GM18508 (cell line): ENCODE results near the gene KDM2A.

Source experiments
- ATAC-seq: cut with Tn5 transposase; IDR thresholded peaks from one replicate; pipeline ENCODE4 v1.9.1; 2021; ENCODE audit warnings: moderate number of reproducible peaks; ENCODE audit not compliant: insufficient read depth, unreplicated experiment

KDM2A gene

GRCh38 chr11:67118801-67119584, at the start of gene KDM2A:
Gene KDM2A, plus strand, starts transcription at chr11:67119263. Its CDS starts 2,054 bp downstream, at chr11:67121317.
- ATAC-seq, result no peak

DNA sequence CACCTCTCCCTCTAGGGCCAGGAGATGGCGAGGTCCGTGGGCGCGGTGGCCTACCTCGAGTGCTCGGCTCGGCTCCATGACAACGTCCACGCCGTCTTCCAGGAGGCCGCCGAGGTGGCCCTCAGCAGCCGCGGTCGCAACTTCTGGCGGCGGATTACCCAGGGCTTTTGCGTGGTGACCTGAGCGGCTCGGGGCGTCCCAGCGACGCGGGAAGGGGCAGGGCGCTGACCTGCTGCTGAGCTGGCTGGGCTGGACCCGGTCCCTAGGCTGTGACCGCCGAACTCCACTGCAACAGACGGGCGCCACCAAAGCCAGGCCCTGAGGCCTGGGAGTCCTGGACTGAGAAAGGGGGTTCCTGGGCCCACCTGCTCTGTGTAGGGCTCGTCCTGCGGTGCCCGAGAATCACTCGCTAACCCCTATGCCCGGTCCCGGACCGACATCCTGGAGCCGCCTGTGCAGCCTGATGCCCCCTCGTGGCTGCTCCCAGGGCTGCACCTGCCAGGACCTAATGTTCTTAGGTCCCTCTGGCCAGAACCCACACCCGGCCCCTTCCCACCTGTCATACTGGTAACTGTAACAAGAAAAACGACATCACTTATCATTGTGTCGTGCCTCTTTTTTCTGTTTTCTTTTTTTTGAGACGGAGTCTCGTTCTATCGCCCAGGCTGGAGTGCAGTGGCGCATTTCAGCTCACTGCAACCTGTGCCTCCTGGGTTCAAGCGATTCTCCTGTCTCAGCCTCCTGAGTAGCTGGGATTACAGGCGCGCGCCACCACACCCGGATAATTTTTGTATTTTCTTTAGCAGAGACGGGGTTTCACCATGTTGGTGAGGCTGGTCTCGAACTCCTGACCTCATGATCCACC, 47.4 kb upstream of the KDM2A start:
- no peak for ATAC-seq

DNA sequence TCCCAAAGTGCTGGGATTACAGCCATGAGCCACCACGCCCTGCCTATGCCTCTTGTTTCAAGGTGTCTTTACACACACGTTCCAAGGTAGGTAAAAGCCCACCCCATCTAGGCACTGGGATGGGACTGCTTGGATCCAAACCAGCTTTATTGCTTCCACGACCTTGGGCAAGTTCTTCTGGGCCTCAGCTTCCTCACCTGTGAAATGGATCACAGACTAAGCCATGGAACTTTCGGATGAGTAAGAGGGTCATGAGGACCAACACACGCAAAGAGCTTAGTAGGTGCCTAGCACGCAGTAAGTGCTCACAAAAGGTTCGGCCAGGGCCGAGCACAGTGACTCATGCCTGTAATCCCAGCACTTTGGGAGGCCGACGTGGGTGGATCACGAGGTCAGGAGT, 46.8 kb upstream of the KDM2A start:
- ATAC-seq, result no peak

- no peak for ATAC-seq
Observed at GRCh38 chr11:67073908-67074307, 45.2 kb upstream of the KDM2A start.

- ATAC-seq, result no peak
Observed at GRCh38 chr11:67076202-67076601, 42.9 kb upstream of the KDM2A start.

GRCh38 chr11:67079065-67079705, 39.9 kb upstream of the KDM2A start:
- ATAC-seq, result no peak

- ATAC-seq, result no peak
Observed at GRCh38 chr11:67082071-67082791, 36.8 kb upstream of the KDM2A start.

DNA sequence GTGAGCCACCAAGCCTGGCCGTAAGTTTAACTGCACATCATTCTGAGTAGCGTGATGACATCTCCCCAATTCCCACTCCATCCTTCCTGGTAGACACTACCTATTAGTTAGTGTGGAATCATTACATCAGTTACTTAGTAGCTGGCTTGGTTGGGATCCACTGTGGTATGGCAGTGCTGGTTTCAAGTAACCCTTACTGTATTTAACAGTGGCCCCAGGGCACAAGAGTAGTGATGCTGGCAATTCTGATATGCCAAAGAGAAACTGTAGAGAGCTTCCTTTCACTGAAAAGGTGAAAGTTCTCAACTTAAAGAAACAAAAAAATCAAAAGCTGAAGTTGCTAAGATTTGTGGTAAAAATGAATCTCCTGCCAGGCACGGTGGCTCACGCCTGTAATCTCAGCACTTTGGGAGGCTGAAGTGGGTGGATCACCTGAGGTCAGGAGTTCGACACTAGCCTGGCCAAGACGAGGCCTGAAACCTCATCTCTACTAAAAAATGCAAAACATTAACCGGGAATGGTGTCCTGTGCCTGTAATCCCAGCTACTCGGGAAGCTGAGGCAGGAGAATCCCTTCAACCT, 35.2 kb upstream of the KDM2A start:
- ATAC-seq, result no peak

DNA sequence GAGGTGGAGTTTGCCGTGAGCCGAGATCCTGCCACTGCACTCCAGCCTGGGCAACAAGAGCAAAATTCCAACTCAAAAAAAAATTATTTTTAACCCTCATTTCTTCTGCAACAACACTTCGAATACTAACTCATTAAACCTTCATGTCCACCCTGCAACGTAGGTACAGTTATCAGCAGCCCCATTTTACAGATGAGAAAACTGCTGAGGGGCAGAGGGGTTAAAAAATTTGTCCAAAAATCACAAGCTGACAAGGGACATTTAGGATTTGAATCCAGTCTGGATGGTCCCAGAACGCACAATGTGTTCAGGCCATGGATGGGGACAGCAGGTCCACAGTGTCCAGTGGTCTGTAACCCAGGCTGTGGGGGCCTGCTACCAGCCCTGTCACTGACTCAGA, 33.4 kb upstream of the KDM2A start:
- no peak for ATAC-seq

GRCh38 chr11:67090717-67091116, 28.3 kb upstream of the KDM2A start:
- ATAC-seq, result no peak

- no peak for ATAC-seq
Observed at GRCh38 chr11:67095214-67095507, 23.9 kb upstream of the KDM2A start.

DNA sequence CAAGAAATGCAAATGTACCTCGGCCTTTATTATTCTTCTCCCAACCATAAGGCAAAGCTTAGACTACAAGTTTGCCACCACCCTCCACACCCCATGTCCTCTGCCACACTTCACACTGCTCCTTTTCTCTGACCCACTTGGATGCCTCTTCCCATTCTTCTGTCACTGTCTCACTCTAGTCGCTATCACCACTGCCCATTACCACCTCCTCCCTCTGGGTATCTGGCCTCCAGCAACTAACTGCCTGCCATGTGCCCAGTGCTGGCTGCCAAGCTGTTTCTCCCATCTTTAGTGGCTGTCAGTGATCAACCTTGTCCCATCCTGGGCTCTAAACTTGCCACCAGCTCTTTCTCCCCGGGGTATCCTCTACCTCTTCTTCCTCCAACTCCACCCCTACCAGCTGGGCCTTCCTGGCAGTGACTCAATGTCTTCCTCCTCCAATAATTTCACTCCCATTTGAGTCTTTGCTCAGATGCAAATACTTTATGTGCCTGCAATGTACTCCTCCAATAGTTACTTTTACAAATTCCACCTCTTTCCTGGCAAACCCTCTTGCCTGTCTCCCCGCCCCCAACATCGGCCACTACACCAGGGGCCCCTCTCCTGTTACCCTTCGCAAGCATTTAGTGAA, 20.1 kb upstream of the KDM2A start:
- no peak for ATAC-seq

DNA sequence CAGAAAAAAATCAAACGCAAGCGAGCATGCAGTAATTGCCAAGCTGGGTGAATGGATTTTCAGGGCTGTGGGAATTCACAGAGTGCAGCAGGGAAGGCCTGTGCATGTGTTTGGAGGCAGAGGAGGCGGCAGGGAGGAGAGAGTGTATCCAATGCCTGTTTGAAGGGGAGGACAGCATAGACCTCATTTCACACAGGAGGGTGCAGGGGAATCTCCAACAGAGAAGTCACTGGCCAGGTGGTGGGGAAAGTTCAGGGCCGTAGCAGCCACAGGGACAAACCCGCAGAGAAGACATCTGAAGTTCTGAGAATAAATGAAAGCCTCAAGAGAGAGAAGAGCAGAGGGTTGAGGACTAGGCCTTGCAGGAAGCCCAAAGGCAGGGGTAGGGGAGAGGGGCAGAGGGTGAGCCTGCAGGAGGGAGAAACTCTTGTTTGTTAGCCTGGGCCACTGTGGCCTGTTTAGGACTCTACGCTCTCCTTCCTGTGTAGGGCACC, 19.2 kb upstream of the KDM2A start:
- ATAC-seq, result no peak

DNA sequence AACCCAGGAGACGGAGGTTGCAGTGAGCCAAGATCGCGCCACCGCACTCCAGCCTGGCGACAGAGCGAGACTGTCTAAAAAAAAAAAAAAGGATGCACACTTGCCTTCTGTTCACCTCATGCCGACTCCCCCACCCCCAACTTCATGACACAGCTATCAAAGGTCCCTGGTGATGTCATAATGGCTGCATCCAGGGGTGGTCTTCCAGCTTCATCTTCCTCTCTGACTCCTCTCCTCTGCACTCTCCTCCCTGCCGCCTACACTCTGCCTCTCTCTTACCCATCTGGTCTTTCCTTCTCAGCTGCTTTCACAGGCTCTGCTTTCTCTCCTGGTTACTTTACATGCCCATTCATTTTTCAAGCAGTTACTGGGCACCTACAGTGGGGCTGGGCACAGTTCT, 16.4 kb upstream of the KDM2A start:
- ATAC-seq, result no peak

DNA sequence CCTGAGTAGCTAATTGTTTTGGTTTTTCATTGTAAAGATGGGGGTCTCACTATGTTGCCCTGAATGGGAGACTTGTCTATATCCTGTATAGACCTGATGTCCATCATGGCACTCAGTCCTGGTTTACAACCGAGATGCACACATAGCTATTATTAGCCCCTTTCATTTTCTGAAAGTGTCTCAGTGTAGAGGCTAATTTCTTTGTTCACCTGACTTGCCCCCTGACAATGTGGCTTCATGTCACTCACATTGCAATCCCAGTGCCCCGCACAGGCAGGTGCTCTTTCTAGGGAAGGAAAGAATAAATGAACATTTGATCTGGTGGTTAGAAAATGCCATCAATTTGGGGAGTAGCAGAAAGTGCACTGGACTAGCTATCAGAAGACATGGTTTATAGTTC, 13.1 kb upstream of the KDM2A start:
- ATAC-seq, result no peak

DNA sequence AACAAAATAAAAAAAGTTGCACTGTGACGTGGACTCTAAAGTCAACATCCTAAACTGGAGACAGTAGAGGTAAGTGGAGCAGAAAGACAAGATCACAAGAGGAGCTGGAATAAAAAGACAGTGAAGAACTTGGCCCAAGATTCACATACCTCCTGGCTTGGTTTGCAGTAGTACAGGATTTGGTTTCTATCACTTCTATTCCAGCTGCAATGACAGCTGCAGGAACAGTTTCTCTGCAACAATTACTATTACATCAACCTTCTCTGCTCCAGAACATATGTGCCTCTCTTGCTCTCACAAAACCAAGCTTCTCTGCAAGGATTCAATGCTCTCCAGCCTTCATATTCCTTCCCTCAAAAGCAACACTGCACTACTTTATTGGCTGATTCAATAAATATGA, 7.8 kb upstream of the KDM2A start:
- ATAC-seq, result no peak

- ATAC-seq, result no peak
Observed at GRCh38 chr11:67113231-67113721, 5.8 kb upstream of the KDM2A start.

GRCh38 chr11:67114275-67114896, 4.7 kb upstream of the KDM2A start:
- no peak for ATAC-seq

- ATAC-seq, result no peak
Observed at GRCh38 chr11:67116758-67117105, 2.3 kb upstream of the KDM2A start.
